ENCODE measurements around the gene GARIN5B. TPM values are rescaled to one million over a fixed set of nuclear protein-coding genes. Genes with fewer than 3 reads are reported as not detected.

Gene GARIN5B
- total RNA-seq, 1 experiment from 2014 or later: not detected

GRCh38 chr19:55385724-55386492 lies 22.8 kb upstream of the GARIN5B start, which contains the start of gene RPL28:
Gene RPL28, plus strand, starts transcription at chr19:55385932. Its CDS starts 426 bp downstream, at chr19:55386358.
- Mint-ChIP-seq H3K36me3 (ENCODE audit: insufficient read depth, unreplicated experiment) (peaks cover 92% of the 10 kb centered on the region), H3K9me3 (ENCODE audit: low read depth, unreplicated experiment) (no peaks in the 10 kb centered on the region), H3K27me3 (ENCODE audit: unreplicated experiment) (no peaks in the 10 kb centered on the region), H3K4me1 (ENCODE audit: low read depth, unreplicated experiment) (peaks cover 49% of the 10 kb centered on the region), H3K27ac (ENCODE audit: unreplicated experiment) (peak within 1 kb of the TSS; percentile 97), H3K4me3 (ENCODE audit: low read depth, unreplicated experiment) (peak within 1 kb of the TSS; percentile 91)
- intact Hi-C loops (cut with micrococcal nuclease; ENCODE audit: unreplicated experiment): loop anchor here (10.0 kb wide), 2 partner anchors 241 to 249 kb away; partner anchors contain the start of gene TNNT1
- TF ChIP-seq CTCF (IDR thresholded peaks at IDR 0.05; ENCODE audit: unreplicated experiment): no peak
- CTCF ChIA-PET: no interaction called here
- BruUV-seq (replicated peaks): TSS peak; percentile 71
- peak; percentile 99 for DNase-seq

GRCh38 chr19:55384920-55385723 lies 22.1 kb upstream of the GARIN5B start:
- Mint-ChIP-seq H3K27ac (ENCODE audit: unreplicated experiment) (peak overlapping the region; percentile 97), H3K4me1 (ENCODE audit: low read depth, unreplicated experiment) (peaks cover 49% of the 10 kb centered on the region), H3K36me3 (ENCODE audit: insufficient read depth, unreplicated experiment) (peaks cover 84% of the 10 kb centered on the region), H3K27me3 (ENCODE audit: unreplicated experiment) (no peaks in the 10 kb centered on the region), H3K9me3 (ENCODE audit: low read depth, unreplicated experiment) (no peaks in the 10 kb centered on the region), H3K4me3 (ENCODE audit: low read depth, unreplicated experiment) (peak overlapping the region; percentile 91)
- TF ChIP-seq CTCF (IDR thresholded peaks at IDR 0.05; ENCODE audit: unreplicated experiment): no peak
- CTCF ChIA-PET: interaction anchor here (1.0 to 1.8 kb wide), 6 partner anchors 33 to 269 kb away, joined by 3 to 8 read pairs (median 5); partner anchors contain the start of genes DNAAF3, HSPBP1, KMT5C and PPP6R1
- DNase-seq: peak; percentile 97
- BruUV-seq (replicated peaks): TSS peak; percentile 26
- intact Hi-C loops (cut with micrococcal nuclease; ENCODE audit: unreplicated experiment): loop anchor here (5.0 to 10.0 kb wide), 4 partner anchors 48 to 250 kb away; partner anchors contain the start of genes KMT5C and TNNT1

- Mint-ChIP-seq H3K9me3 (ENCODE audit: low read depth, unreplicated experiment) (no peaks in the 10 kb centered on the region), H3K4me3 (ENCODE audit: low read depth, unreplicated experiment) (peak within 1 kb of the TSS; percentile 91), H3K4me1 (ENCODE audit: low read depth, unreplicated experiment) (peaks cover 41% of the 10 kb centered on the region), H3K27ac (ENCODE audit: unreplicated experiment) (peak within 1 kb of the TSS; percentile 97), H3K27me3 (ENCODE audit: unreplicated experiment) (no peaks in the 10 kb centered on the region), H3K36me3 (ENCODE audit: insufficient read depth, unreplicated experiment) (peaks cover 80% of the 10 kb centered on the region)
- no peak for TF ChIP-seq CTCF (IDR thresholded peaks at IDR 0.05; ENCODE audit: unreplicated experiment)
- intact Hi-C loops (cut with micrococcal nuclease; ENCODE audit: unreplicated experiment): loop anchor here (5.0 to 10.0 kb wide), 4 partner anchors 47 to 250 kb away; partner anchors contain the start of genes KMT5C and TNNT1
- no TSS peak for BruUV-seq (replicated peaks)
- peak; percentile 83 for DNase-seq
- CTCF ChIA-PET: interaction anchor here (0.5 to 2.0 kb wide), 14 partner anchors 16 to 270 kb away, joined by 3 to 10 read pairs (median 5); partner anchors contain the start of genes DNAAF3, HSPBP1, KMT5C and PPP6R1
These were observed 21.3 kb upstream of the GARIN5B start, which contains the start of gene TMEM238 for GRCh38 chr19:55384131-55384919. Gene TMEM238, minus strand, starts transcription at chr19:55384292. Its CDS starts 33 bp downstream, at chr19:55384259.
